Endothelial cell of umbilical vein (primary cell): Measurements from ENCODE around the gene SLC44A4. TPM values are rescaled to one million over a fixed set of nuclear protein-coding genes. Genes with fewer than 3 reads are reported as not detected.

Experiments
- BruUV-seq: library from RNA; stranded (reverse); fragments of 400-500 nt; replicated peaks from 2 replicates; lab custom pipeline; 2021; lab: Mats Ljungman, UMichigan
- CTCF ChIA-PET: fragments of 300-600, 350-600 bp; sonication (Branson Sonifier 250); formaldehyde crosslinking; loops from one replicate; lab custom pipeline; 2021; ENCODE audit warnings: antibody characterized with exemption, inconsistent platforms; lab: Charles Lee
- POLR2A ChIA-PET: fragments of 300-600, 350-600 bp; sonication (Branson Sonifier 250); formaldehyde crosslinking; loops from one replicate; lab custom pipeline; 2021; ENCODE audit warnings: antibody characterized with exemption, inconsistent platforms; lab: Charles Lee
- DNase-seq: peaks from one replicate; pipeline ENCODE4 v3.0.0-alpha.2; 2011; ENCODE audit warnings: low read depth, low spot score
- FAIRE-seq: peaks from 2 replicates; lab custom pipeline; 2011; peaks lifted over from hg19 to GRCh38; lab: Jason Lieb, UNC
- H2AFZ ChIP-seq: 2 replicates; pipeline ENCODE4 v1.6.0; 2012; ENCODE audit warnings: low read depth, low read length, control low read depth, inconsistent platforms
- H3K27ac ChIP-seq: 2 replicates; pipeline ENCODE4 v1.5.1; 2011; ENCODE audit warnings: low read depth, mild to moderate bottlenecking, control low read depth, low read length, moderate library complexity; ENCODE audit not compliant: insufficient read depth
- H3K27me3 ChIP-seq, 2 experiments: 2 replicates each; pipeline versions ENCODE4 v1.6.0 to v1.6.1; 2011; ENCODE audit warnings: low read length in 2 of 2, mixed read lengths in 1 of 2; ENCODE audit not compliant: control insufficient read depth in 2 of 2, insufficient read depth in 2 of 2
- H3K36me3 ChIP-seq, 2 experiments: 2 replicates in 1 of 2; 3 replicates in 1 of 2; pipeline ENCODE4 v1.5.1; 2011; ENCODE audit warnings: low read length in 2 of 2, mild to moderate bottlenecking in 1 of 2, moderate library complexity in 1 of 2; ENCODE audit not compliant: control insufficient read depth in 2 of 2, insufficient read depth in 2 of 2; ENCODE audit errors: extremely low read depth in 1 of 2
- H3K4me1 ChIP-seq: 3 replicates; pipeline ENCODE4 v1.5.1; 2011; ENCODE audit warnings: mild to moderate bottlenecking, low read length; ENCODE audit not compliant: control insufficient read depth, insufficient read depth; ENCODE audit errors: extremely low read depth
- H3K4me2 ChIP-seq: 2 replicates; pipeline ENCODE4 v1.6.1; 2011; ENCODE audit warnings: low read length, control low read depth, mixed read lengths; ENCODE audit not compliant: insufficient read depth
- H3K4me3 ChIP-seq, 3 experiments: fragments of 200-600 bp in 1 of 3; sonication (generic), shearing (Covaris generic) in 1 of 3; replicated peaks in 1 of 3; 2 replicates each; pipeline ENCODE4 v1.5.1; 2011 to 2016; ENCODE audit warnings: control low read depth in 3 of 3, low read length in 3 of 3, mild to moderate bottlenecking in 2 of 3, inconsistent platforms in 1 of 3, low read depth in 1 of 3, moderate library complexity in 1 of 3; ENCODE audit not compliant: insufficient read depth in 1 of 3
- H3K79me2 ChIP-seq: 2 replicates; pipeline ENCODE4 v1.6.0; 2012; ENCODE audit warnings: low read length, inconsistent platforms; ENCODE audit not compliant: control insufficient read depth, insufficient read depth
- H3K9ac ChIP-seq: replicated peaks from 2 replicates; pipeline ENCODE3; 2011; ENCODE audit warnings: low read length, control low read depth; ENCODE audit not compliant: insufficient read depth; ENCODE audit errors: extremely low read depth
- H3K9me1 ChIP-seq: replicated peaks from 3 replicates; pipeline ENCODE4 v1.6.0; 2011; ENCODE audit warnings: mild to moderate bottlenecking, low read length; ENCODE audit not compliant: control insufficient read depth, insufficient read depth; ENCODE audit errors: extremely low read depth
- H3K9me3 ChIP-seq: replicated peaks from 2 replicates; pipeline ENCODE4 v1.5.1; 2012; ENCODE audit warnings: low read length, inconsistent platforms; ENCODE audit not compliant: control insufficient read depth, insufficient read depth
- H4K20me1 ChIP-seq: replicated peaks from 2 replicates; pipeline ENCODE3; 2011; ENCODE audit warnings: mild to moderate bottlenecking, low read length; ENCODE audit not compliant: control insufficient read depth, insufficient read depth; ENCODE audit errors: extremely low read depth
- CTCF ChIP-seq, 2 donors: IDR thresholded peaks; 1 replicate in 1 of 2; 2 replicates in 1 of 2; pipeline ENCODE4 v1.5.1; 2011; ENCODE audit warnings: low read length in 2 of 2, mild to moderate bottlenecking in 2 of 2, moderate library complexity in 2 of 2, control low read depth in 1 of 2, inconsistent platforms in 1 of 2, low read depth in 1 of 2; ENCODE audit not compliant: insufficient read depth in 1 of 2; ENCODE audit errors: extremely low read depth in 1 of 2
- EZH2 ChIP-seq: IDR thresholded peaks from 2 replicates; pipeline ENCODE4 v1.6.1; 2012; ENCODE audit warnings: borderline replicate concordance, low read depth, mild to moderate bottlenecking, moderate library complexity, low read length, inconsistent platforms; ENCODE audit not compliant: severe bottlenecking
- FOS ChIP-seq: IDR thresholded peaks from 2 replicates; pipeline ENCODE4 v1.6.1; 2011; ENCODE audit warnings: mild to moderate bottlenecking, low read length, moderate library complexity, borderline replicate concordance; ENCODE audit not compliant: insufficient read depth
- GATA2 ChIP-seq: IDR thresholded peaks from 2 replicates; pipeline ENCODE4 v1.7.0; 2011; ENCODE audit warnings: low read depth, mild to moderate bottlenecking, moderate library complexity, mixed read lengths, low read length; ENCODE audit not compliant: insufficient read length, insufficient read depth
- JUN ChIP-seq: IDR thresholded peaks from 2 replicates; pipeline ENCODE4 v1.6.1; 2011; ENCODE audit warnings: borderline replicate concordance, low read depth; ENCODE audit not compliant: insufficient read length, insufficient read depth
- MAX ChIP-seq: IDR thresholded peaks from 2 replicates; pipeline ENCODE4 v1.6.1; 2011; ENCODE audit not compliant: insufficient read depth, insufficient read length
- MYC ChIP-seq: IDR thresholded peaks from one replicate; pipeline ENCODE4 v1.6.1; 2011; ENCODE audit warnings: mild to moderate bottlenecking, low read depth, low read length
- POLR2A ChIP-seq: IDR thresholded peaks from 2 replicates; pipeline ENCODE4 v1.6.1; 2012; ENCODE audit warnings: low read depth, mild to moderate bottlenecking, control low read depth, low read length
- POLR2AphosphoS5 ChIP-seq: IDR thresholded peaks from 2 replicates; pipeline ENCODE4 v1.6.1; 2012; ENCODE audit warnings: low read depth, mild to moderate bottlenecking, control low read depth, low read length, moderate library complexity; ENCODE audit not compliant: insufficient read depth
- dilution Hi-C: fragments of 300-500 bp; cut with MboI; formaldehyde crosslinking; loops from one replicate; pipeline ENCODE4 v1.15.0; 2019; ENCODE audit warnings: low sequenced_read_pairs; ENCODE audit not compliant: extremely low pct_ligation_motif_present
- intact Hi-C: fragments of 100-400 bp; cut with micrococcal nuclease; formaldehyde crosslinking; loops from one replicate; pipeline ENCODE4 v1.10.0; 2022
- polyA plus RNA-seq, 4 experiments: library from polyadenylated mRNA; depleted of rRNA in 3 of 4; stranded (reverse) in 3 of 4; unstranded in 1 of 4; fragments of >200 nt; gene quantifications; 2 replicates each; pipeline versions ENCODE4 v1.2.1 to v1.2.3, GENCODE V29; 2011 to 2012; ENCODE audit warnings: missing spikeins in 1 of 4
- total RNA-seq: library from RNA; stranded (reverse); gene quantifications from 2 replicates; pipeline ENCODE4 v1.2.3, GENCODE V29; 2021

Gene SLC44A4
- total and polyA plus RNA-seq, 2 donors (not counting 3 experiments of a cell fraction or from before 2014, with no cell fraction given): 0.84 to 1.1 TPM

- Histone ChIP-seq H3K9me3 (no peaks in the 10 kb centered on the region), H3K4me2 (no peak overlapping the region), H3K36me3 (no peaks in the 10 kb centered on the region), H3K27me3 (no peaks in the 10 kb centered on the region), H2AFZ (no peak overlapping the region), H3K27ac (no peak overlapping the region), H3K4me3 (no peak overlapping the region), H3K79me2 (no peaks in the 10 kb centered on the region), H3K9ac (no peak overlapping the region), H4K20me1 (no peaks in the 10 kb centered on the region), H3K4me1 (no peaks in the 10 kb centered on the region), H3K9me1 (no peaks in the 10 kb centered on the region)
- BruUV-seq: no TSS peak
- CTCF ChIA-PET: no interaction called here
- DNase-seq: no peak
- FAIRE-seq: no peak
- intact Hi-C loops (no loop called here), dilution Hi-C loops (no loop called here)
- no peak for TF ChIP-seq POLR2AphosphoS5
- TF ChIP-seq GATA2: no peak
- TF ChIP-seq MAX: no peak
- TF ChIP-seq MYC: no peak
- TF ChIP-seq EZH2: no peak
- no peak for TF ChIP-seq CTCF (IDR thresholded peaks at IDR 0.05; ENCODE audit: extremely low read depth in 1 of 2, insufficient read depth in 1 of 2, low read depth in 1 of 2, low read length in 2 of 2)
- no peak for TF ChIP-seq JUN
- TF ChIP-seq FOS: no peak
- TF ChIP-seq POLR2A: no peak
- POLR2A ChIA-PET: no interaction called here
Measured at GRCh38 chr6:31870385-31870921, 8.3 kb downstream of the SLC44A4 start.
